GM12878 (cell line): ENCODE data around the gene BBX. TPM values are rescaled to one million over a fixed set of nuclear protein-coding genes. Genes with fewer than 3 reads are reported as not detected.

Experiments used
- ATAC-seq: fragments of 200-7000 bp; cut with Tn5 transposase; 3 replicates; pipeline ENCODE4 v1.9.1; 2020; ENCODE audit warnings: mild to moderate bottlenecking, moderate library complexity
- BruUV-seq: library from RNA; stranded (reverse); fragments of 400-500 nt; replicated peaks from 2 replicates; lab custom pipeline; 2021; lab: Mats Ljungman, UMichigan
- CTCF ChIA-PET: fragments of 300-600 bp; sonication (Branson Sonifier 250); formaldehyde crosslinking; extraction: SDS; loops from one replicate; lab custom pipeline; 2021; ENCODE audit warnings: inconsistent platforms; lab: Yijun Ruan, JAX
- POLR2A ChIA-PET: fragments of 350-600 bp; formaldehyde crosslinking; extraction: SDS; loops from one replicate; lab custom pipeline; 2021; ENCODE audit warnings: inconsistent platforms; lab: Charles Lee
- RAD21 ChIA-PET: fragments of 300-600 bp; sonication (Branson Sonifier 250); formaldehyde crosslinking; loops from one replicate; lab custom pipeline; 2023; ENCODE audit warnings: antibody characterized with exemption; ENCODE audit not compliant: unreplicated experiment; lab: Charles Lee
- SMC1A ChIA-PET: fragments of 300-600 bp; sonication (Branson Sonifier 250); formaldehyde crosslinking; loops from one replicate; lab custom pipeline; 2023; ENCODE audit not compliant: unreplicated experiment, uncharacterized antibody; lab: Charles Lee
- DNase-seq: peaks from one replicate; pipeline ENCODE4 v3.0.0-alpha.2; 2011; ENCODE audit warnings: low read depth, low spot score
- FAIRE-seq: peaks from 3 replicates; lab custom pipeline; 2011; peaks lifted over from hg19 to GRCh38; lab: Jason Lieb, UNC
- H2AFZ ChIP-seq: 2 replicates; pipeline ENCODE4 v1.6.0; 2011; ENCODE audit warnings: low read depth, low read length, control low read depth; ENCODE audit not compliant: control insufficient read depth
- H3K27ac ChIP-seq: 2 replicates; pipeline ENCODE4 v1.5.1; 2011; ENCODE audit warnings: control low read depth; ENCODE audit not compliant: control insufficient read depth, insufficient read depth
- H3K27me3 ChIP-seq, 2 experiments: replicated peaks in 1 of 2; 2 replicates each; pipeline versions ENCODE4 v1.6.0 to v1.6.1; 2011; ENCODE audit warnings: low read length in 1 of 2; ENCODE audit not compliant: control insufficient read depth in 2 of 2, insufficient read depth in 2 of 2
- H3K36me3 ChIP-seq, 2 experiments: 2 replicates each; pipeline ENCODE4 v1.5.1; 2011; ENCODE audit warnings: low read length in 1 of 2; ENCODE audit not compliant: control insufficient read depth in 2 of 2, insufficient read depth in 2 of 2
- H3K4me1 ChIP-seq: 2 replicates; pipeline ENCODE4 v1.6.1; 2011; ENCODE audit warnings: mild to moderate bottlenecking, low read length, moderate library complexity, mixed read lengths; ENCODE audit not compliant: control insufficient read depth, insufficient read depth
- H3K4me2 ChIP-seq: 2 replicates; pipeline ENCODE4 v1.6.0; 2011; ENCODE audit warnings: control low read depth; ENCODE audit not compliant: control insufficient read depth, insufficient read depth
- H3K4me3 ChIP-seq: fragments of 200-600 bp; sonication (generic); 2 replicates; pipeline ENCODE4 v1.5.1; 2016
- H3K79me2 ChIP-seq: 2 replicates; pipeline ENCODE4 v1.6.0; 2011; ENCODE audit warnings: low read length; ENCODE audit not compliant: control insufficient read depth, insufficient read depth
- H3K9ac ChIP-seq: 2 replicates; pipeline ENCODE4 v1.8.0; 2011; ENCODE audit warnings: low read length, control low read depth, mixed read lengths; ENCODE audit not compliant: control insufficient read depth, insufficient read depth
- H3K9me3 ChIP-seq: replicated peaks from 3 replicates; pipeline ENCODE4 v1.5.1; 2011; ENCODE audit warnings: mild to moderate bottlenecking, low read length; ENCODE audit not compliant: control insufficient read depth, insufficient read depth
- H4K20me1 ChIP-seq: 2 replicates; pipeline ENCODE4 v1.6.0; 2011; ENCODE audit not compliant: control insufficient read depth, insufficient read depth
- ATF7 ChIP-seq: fragments of 450-650 bp; IDR thresholded peaks from 2 replicates; pipeline ENCODE4 v1.6.1; 2016; ENCODE audit warnings: low read depth, mild to moderate bottlenecking
- FOXM1 ChIP-seq: IDR thresholded peaks from 2 replicates; pipeline ENCODE4 v1.6.1; 2012; ENCODE audit warnings: low read depth, mild to moderate bottlenecking, inconsistent platforms, low read length, moderate library complexity
- IKZF1 ChIP-seq: fragments of 450-650 bp; conservative IDR thresholded peaks from 2 replicates; pipeline ENCODE4 v1.6.1; 2017; ENCODE audit warnings: antibody characterized with exemption, mild to moderate bottlenecking
- KLF5 ChIP-seq: fragments of 450-650 bp; IDR thresholded peaks from 2 replicates; pipeline ENCODE4 v1.6.1; 2014; ENCODE audit warnings: mild to moderate bottlenecking; ENCODE audit not compliant: partially characterized antibody
- MYB ChIP-seq: fragments of 150-350 bp; IDR thresholded peaks from 2 replicates; pipeline ENCODE4 v1.6.1; 2014; ENCODE audit warnings: mild to moderate bottlenecking, low read depth, low read length, borderline replicate concordance
- RBBP5 ChIP-seq: fragments of 200-600 bp; sonication (generic); conservative IDR thresholded peaks from 2 replicates; pipeline ENCODE4 v1.6.1; 2016
- SMAD1 ChIP-seq: fragments of 450-650 bp; IDR thresholded peaks from 2 replicates; pipeline ENCODE4 v1.6.1; 2018; ENCODE audit warnings: mild to moderate bottlenecking, low read depth; ENCODE audit not compliant: partially characterized antibody
- USF2 ChIP-seq: IDR thresholded peaks from 2 replicates; pipeline ENCODE4 v1.6.1; 2011; ENCODE audit warnings: low read depth, low read length, improper control_type of control experiment, borderline replicate concordance
- WGBS: methylation state at CpG from one replicate; pipeline ENCODE4 v1.1.6; 2016; ENCODE audit warnings: low lambda C conversion rate; ENCODE audit not compliant: insufficient replicate concordance, insufficient coverage; ENCODE audit errors: missing lambda C conversion rate; 5-methylcytosine and 5-hydroxymethylcytosine counted together
- in situ Hi-C: fragments of 300-500 bp; cut with MboI; formaldehyde crosslinking; loops from 9 replicates; pipeline ENCODE4 v1.14.3; 2018; ENCODE audit warnings: mixed read lengths
- intact Hi-C: fragments of 100-400 bp; cut with micrococcal nuclease; formaldehyde crosslinking; loops from one replicate; pipeline ENCODE4 v1.14.2; 2022; ENCODE audit not compliant: unreplicated experiment
- polyA plus RNA-seq, 11 experiments: library from polyadenylated mRNA; depleted of rRNA in 4 of 11; unstranded in 6 of 11; stranded (reverse) in 5 of 11; fragments of >200 nt; fragmentation: Nextera tagmentation in 4 of 11; fragmentation: Illumina TruSeq in 1 of 11; extraction: Ambion mirVana in 4 of 11; extraction: Trizol in 1 of 11; gene quantifications; 1 replicate in 1 of 11; 2 replicates in 10 of 11; pipeline versions ENCODE4 v1.2.1 to v1.2.3, GENCODE V29; 2011 to 2016; ENCODE audit warnings: inconsistent platforms in 2 of 11, missing spikeins in 2 of 11, low read depth in 1 of 11
- total RNA-seq, 4 experiments: library from RNA; depleted of rRNA in 3 of 4; stranded (reverse); fragments of >200 nt in 3 of 4; fragmentation: Illumina TruSeq in 1 of 4; extraction: Trizol in 1 of 4; gene quantifications; 2 replicates each; pipeline versions ENCODE4 v1.2.1 to v1.2.3, GENCODE V29; 2013 to 2021

BBX gene
- total and polyA plus RNA-seq, 10 of the 15 experiments (the other 5 are each of a cell fraction or from before 2014, with no cell fraction given): 13.3 to 38.5 (median 32.0) TPM

- DNase-seq (no peak), ATAC-seq (no peak), FAIRE-seq (no peak)
- Histone ChIP-seq H3K4me2 (no peak overlapping the region), H3K27me3 (no peaks in the 10 kb centered on the region), H3K79me2 (no peaks in the 10 kb centered on the region), H3K36me3 (no peaks in the 10 kb centered on the region), H2AFZ (no peak overlapping the region), H4K20me1 (no peaks in the 10 kb centered on the region), H3K9ac (no peak overlapping the region), H3K4me3 (no peak overlapping the region), H3K4me1 (peaks cover 2% of the 10 kb centered on the region; the same call in 1 of the 2 replicates), H3K9me3 (no peaks in the 10 kb centered on the region), H3K27ac (no peak overlapping the region)
- in situ Hi-C loops (no loop called here), intact Hi-C loops (no loop called here)
- RAD21 ChIA-PET: no interaction called here
- CTCF ChIA-PET: interaction anchor here (0.9 to 6.0 kb wide), 4 partner anchors 9 to 25 kb away, joined by 4 to 98 read pairs (median 13); no protein-coding TSS in a partner anchor
- TF ChIP-seq IKZF1 (no peak), FOXM1 (no peak), USF2 (no peak), RBBP5 (no peak), ATF7 (no peak), KLF5 (no peak), MYB (no peak), SMAD1 (no peak)
- SMC1A ChIA-PET: interaction anchor here (1.1 to 1.3 kb wide), 3 partner anchors 9 to 86 kb away, joined by 3 to 4 read pairs (median 3); no protein-coding TSS in a partner anchor
- no TSS peak for BruUV-seq
- WGBS: 60% methylated on average over 2 of the region's 2 CpGs
- POLR2A ChIA-PET: no interaction called here
Measured at GRCh38 chr3:107685383-107685782, 162.6 kb downstream of the BBX start.
